ENCODE results near the gene NEK2. TPM values are rescaled to one million over a fixed set of nuclear protein-coding genes. Genes with fewer than 3 reads are reported as not detected.

NEK2 gene
- total RNA-seq, 1 experiment from 2014 or later = 50.2 TPM

- peaks cover 8 to 15% of the 10 kb centered on the region in 2 experiments; a peak in 3 of 4 replicates for H3K4me1 ChIP-seq (ENCODE audit: control insufficient read depth in 1 of 2, insufficient read depth in 2 of 2, low read length in 2 of 2)
- H3K9me2 ChIP-seq (ENCODE audit: insufficient read depth) = no peaks in the 10 kb centered on the region
- H2AFZ ChIP-seq (ENCODE audit: low read depth, low read length, poor library complexity, severe bottlenecking) = no peak overlapping the region
- TF ChIP-seq YY1 (IDR thresholded peaks at IDR 0.05; ENCODE audit: extremely low read depth, insufficient replicate concordance, low read depth, low read length) = no peak
- TF ChIP-seq SRF (IDR thresholded peaks at IDR 0.05; ENCODE audit: low read depth) = no peak
- intact Hi-C loops (cut with micrococcal nuclease) = no loop called here
- H3K9me3 ChIP-seq (ENCODE audit: control insufficient read depth in 1 of 2, insufficient read depth in 1 of 2, low read depth in 1 of 2, low read length in 2 of 2) = no peaks in the 10 kb centered on the region
- no peak overlapping the region; the same call in 1 of the 2 replicates for H3K27ac ChIP-seq (ENCODE audit: low read depth, low read length)
- CTCF ChIA-PET = no interaction called here
- ATAC-seq (no peak), DNase-seq (ENCODE audit: low read depth, low spot score) (no peak)
- no peak overlapping the region for H3K4me3 ChIP-seq (replicated peaks in 1 of 2; ENCODE audit: low read depth in 1 of 2, low read length in 2 of 2)
- no peak overlapping the region for H3K4me2 ChIP-seq (ENCODE audit: low read length)
- POLR2A ChIA-PET = no interaction called here
- no peaks in the 10 kb centered on the region for H3K36me3 ChIP-seq (ENCODE audit: control insufficient read depth in 1 of 2, insufficient read depth in 2 of 2, low read length in 2 of 2)
- H3K27me3 ChIP-seq (ENCODE audit: insufficient read depth, low read length) = no peaks in the 10 kb centered on the region
- H3K79me2 ChIP-seq (ENCODE audit: insufficient read depth, low read length) = no peaks in the 10 kb centered on the region
- H3K9ac ChIP-seq (ENCODE audit: low read length) = no peak overlapping the region
- no TSS peak for BruUV-seq (replicated peaks)
- no peaks in the 10 kb centered on the region for H4K20me1 ChIP-seq (ENCODE audit: insufficient read depth)
- RAD21 ChIA-PET (ENCODE audit: low non-redundant PET in 1 of 2, low total read pairs in 2 of 2, uncharacterized antibody in 2 of 2, unreplicated experiment in 2 of 2) = no interaction called here
These were observed 58.5 kb downstream of the NEK2 start for GRCh38 chr1:211616965-211617297.

- intact Hi-C loops (cut with micrococcal nuclease) = no loop called here
- no peaks in the 10 kb centered on the region for H4K20me1 ChIP-seq (ENCODE audit: insufficient read depth)
- no peaks in the 10 kb centered on the region for H3K9me3 ChIP-seq (ENCODE audit: control insufficient read depth in 1 of 2, insufficient read depth in 1 of 2, low read depth in 1 of 2, low read length in 2 of 2)
- peak overlapping the region; percentile 33 for H2AFZ ChIP-seq (ENCODE audit: low read depth, low read length, poor library complexity, severe bottlenecking)
- H3K79me2 ChIP-seq (ENCODE audit: insufficient read depth, low read length) = no peaks in the 10 kb centered on the region
- H3K27ac ChIP-seq (ENCODE audit: low read depth, low read length) = no peak overlapping the region; the same call in 1 of the 2 replicates
- no peak for ATAC-seq
- peaks cover 8 to 15% of the 10 kb centered on the region in 2 experiments; a peak in 3 of 4 replicates for H3K4me1 ChIP-seq (ENCODE audit: control insufficient read depth in 1 of 2, insufficient read depth in 2 of 2, low read length in 2 of 2)
- no peak overlapping the region for H3K4me2 ChIP-seq (ENCODE audit: low read length)
- ChIA-PET CTCF (no interaction called here), POLR2A (no interaction called here), RAD21 (ENCODE audit: low non-redundant PET in 1 of 2, low total read pairs in 2 of 2, uncharacterized antibody in 2 of 2, unreplicated experiment in 2 of 2) (no interaction called here)
- no peaks in the 10 kb centered on the region for H3K36me3 ChIP-seq (ENCODE audit: control insufficient read depth in 1 of 2, insufficient read depth in 2 of 2, low read length in 2 of 2)
- TF ChIP-seq EZH2phosphoT487 (IDR thresholded peaks at IDR 0.05; ENCODE audit: borderline replicate concordance) (no peak), REST (IDR thresholded peaks at IDR 0.05; ENCODE audit: low read depth) (no peak), POLR2A (IDR thresholded peaks at IDR 0.05; ENCODE audit: borderline replicate concordance, extremely low read depth, insufficient read depth, insufficient read length) (no peak), SP1 (IDR thresholded peaks at IDR 0.05; ENCODE audit: low read depth) (no peak), ZNF274 (IDR thresholded peaks at IDR 0.05; ENCODE audit: low read depth, low read length) (no peak), CBX3 (IDR thresholded peaks at IDR 0.05; ENCODE audit: low read depth) (no peak), ZFX (IDR thresholded peaks at IDR 0.05) (peak; percentile 31; the same call in 1 of the 2 replicates), CTCF (IDR thresholded peaks at IDR 0.05 in 2 of 3, conservative IDR thresholded peaks at IDR 0.05 in 1 of 3; ENCODE audit: borderline replicate concordance in 1 of 3, insufficient read depth in 1 of 3, low read depth in 2 of 3, low read length in 2 of 3) (no peak)
- H3K9ac ChIP-seq (ENCODE audit: low read length) = no peak overlapping the region
- no peaks in the 10 kb centered on the region for H3K9me2 ChIP-seq (ENCODE audit: insufficient read depth)
- H3K27me3 ChIP-seq (ENCODE audit: insufficient read depth, low read length) = no peaks in the 10 kb centered on the region
- no TSS peak for BruUV-seq (replicated peaks)
- H3K4me3 ChIP-seq (replicated peaks in 1 of 2; ENCODE audit: low read depth in 1 of 2, low read length in 2 of 2) = no peak overlapping the region
- no peak for DNase-seq (ENCODE audit: low read depth, low spot score)
These were observed 59.0 kb downstream of the NEK2 start for GRCh38 chr1:211616231-211616964.
